H9 (cell line): ENCODE data around the gene FANK1. TPM values are rescaled to one million over a fixed set of nuclear protein-coding genes. Genes with fewer than 3 reads are reported as not detected.

ENCODE experiments used
- DNase-seq: peaks from one replicate; pipeline ENCODE4 v3.0.0-alpha.2; 2017
- H2AFZ ChIP-seq: one replicate; pipeline ENCODE4 v1.6.1; 2013; ENCODE audit warnings: mild to moderate bottlenecking, low read length, control low read depth, moderate library complexity
- H2AK5ac ChIP-seq: 2 replicates; pipeline ENCODE4 v1.6.1; 2013; ENCODE audit warnings: low read length, control low read depth, mixed read lengths; ENCODE audit not compliant: insufficient read length
- H2BK120ac ChIP-seq: one replicate; pipeline ENCODE4 v1.6.1; 2013; ENCODE audit warnings: low read depth, mild to moderate bottlenecking, low read length, control low read depth, inconsistent platforms; ENCODE audit not compliant: poor library complexity, severe bottlenecking
- H2BK12ac ChIP-seq: 2 replicates; pipeline ENCODE4 v1.6.1; 2013; ENCODE audit warnings: low read length, control low read depth, mixed read lengths, low read depth; ENCODE audit not compliant: insufficient read length
- H2BK15ac ChIP-seq: 2 replicates; pipeline ENCODE4 v1.6.1; 2013; ENCODE audit warnings: low read depth, low read length, control low read depth
- H2BK20ac ChIP-seq: one replicate; pipeline ENCODE4 v1.6.1; 2013; ENCODE audit warnings: low read depth, mild to moderate bottlenecking, low read length, control low read depth, inconsistent platforms; ENCODE audit not compliant: poor library complexity, severe bottlenecking
- H2BK5ac ChIP-seq: 2 replicates; pipeline ENCODE4 v1.6.1; 2013; ENCODE audit warnings: low read length, control low read depth, mixed read lengths; ENCODE audit not compliant: insufficient read length
- H3K14ac ChIP-seq: 2 replicates; pipeline ENCODE4 v1.6.1; 2013; ENCODE audit warnings: low read length, control low read depth; ENCODE audit not compliant: insufficient read depth
- H3K18ac ChIP-seq: 2 replicates; pipeline ENCODE4 v1.6.1; 2013; ENCODE audit warnings: low read depth, mild to moderate bottlenecking, mixed read lengths, low read length, control low read depth; ENCODE audit not compliant: insufficient read length
- H3K23ac ChIP-seq: 2 replicates; pipeline ENCODE4 v1.6.1; 2013; ENCODE audit warnings: low read length, control low read depth, mixed read lengths, low read depth; ENCODE audit not compliant: insufficient read length
- H3K23me2 ChIP-seq: 2 replicates; pipeline ENCODE4 v1.6.1; 2013; ENCODE audit warnings: low read depth, mild to moderate bottlenecking, mixed read lengths, low read length, control low read depth; ENCODE audit not compliant: insufficient read length, poor library complexity, severe bottlenecking
- H3K27ac ChIP-seq: 2 replicates; pipeline ENCODE4 v1.5.1; 2013; ENCODE audit warnings: low read length, control low read depth, mixed read lengths, low read depth; ENCODE audit not compliant: insufficient read length
- H3K27me3 ChIP-seq: 2 replicates; pipeline ENCODE4 v1.6.1; 2013; ENCODE audit warnings: low read length, control low read depth, inconsistent platforms; ENCODE audit not compliant: insufficient read depth
- H3K4ac ChIP-seq: 2 replicates; pipeline ENCODE4 v1.6.1; 2013; ENCODE audit warnings: low read depth, mild to moderate bottlenecking, control low read depth, inconsistent platforms, low read length, moderate library complexity
- H3K4me1 ChIP-seq: 2 replicates; pipeline ENCODE4 v1.6.1; 2013; ENCODE audit warnings: low read length, control low read depth, inconsistent platforms; ENCODE audit not compliant: insufficient read depth
- H3K4me2 ChIP-seq: 2 replicates; pipeline ENCODE4 v1.6.1; 2013; ENCODE audit warnings: low read length, control low read depth, mixed read lengths; ENCODE audit not compliant: insufficient read length, insufficient read depth
- H3K56ac ChIP-seq: 2 replicates; pipeline ENCODE4 v1.6.1; 2013; ENCODE audit warnings: low read depth, mild to moderate bottlenecking, mixed read lengths, low read length, control low read depth; ENCODE audit not compliant: insufficient read length
- H3K79me1 ChIP-seq: 2 replicates; pipeline ENCODE4 v1.6.1; 2013; ENCODE audit warnings: low read depth, mild to moderate bottlenecking, moderate library complexity, low read length, control low read depth, inconsistent platforms; ENCODE audit not compliant: insufficient read depth, poor library complexity, severe bottlenecking
- H3K79me2 ChIP-seq: 2 replicates; pipeline ENCODE4 v1.6.1; 2013; ENCODE audit warnings: low read length, control low read depth, inconsistent platforms; ENCODE audit not compliant: insufficient read depth
- H3K9ac ChIP-seq: 2 replicates; pipeline ENCODE4 v1.6.1; 2013; ENCODE audit warnings: low read length, control low read depth, mixed read lengths; ENCODE audit not compliant: insufficient read length; ENCODE audit errors: extremely low read depth
- H3K9me3 ChIP-seq: one replicate; pipeline ENCODE4 v1.6.1; 2013; ENCODE audit warnings: low read depth, low read length, inconsistent platforms; ENCODE audit not compliant: control insufficient read depth
- H3T11ph ChIP-seq: one replicate; pipeline ENCODE4 v1.6.1; 2013; ENCODE audit warnings: mild to moderate bottlenecking, low read length, control low read depth, inconsistent platforms
- H4K20me1 ChIP-seq: one replicate; pipeline ENCODE4 v1.6.1; 2013; ENCODE audit not compliant: control insufficient read depth, insufficient read length, insufficient read depth
- H4K5ac ChIP-seq: 2 replicates; pipeline ENCODE4 v1.6.1; 2013; ENCODE audit warnings: low read depth, mild to moderate bottlenecking, mixed read lengths, low read length, control low read depth; ENCODE audit not compliant: insufficient read length
- H4K8ac ChIP-seq: replicated peaks from 2 replicates; pipeline ENCODE4 v1.6.1; 2013; ENCODE audit warnings: low read length, control low read depth, mixed read lengths, low read depth; ENCODE audit not compliant: insufficient read length
- H4K91ac ChIP-seq: 2 replicates; pipeline ENCODE4 v1.6.1; 2013; ENCODE audit warnings: low read depth, mild to moderate bottlenecking, moderate library complexity, mixed read lengths, low read length, control low read depth; ENCODE audit not compliant: insufficient read length
- H3K27ac Mint-ChIP-seq, 3 experiments: 2 replicates in 2 of 3; 3 replicates in 1 of 3; pipeline ENCODE4 v1.8.0; 2020 to 2021; ENCODE audit warnings: mixed read lengths in 3 of 3, mild to moderate bottlenecking in 1 of 3, moderate library complexity in 1 of 3
- H3K27me3 Mint-ChIP-seq: 2 replicates; pipeline ENCODE4 v1.8.0; 2021; ENCODE audit warnings: low read depth, mild to moderate bottlenecking, moderate library complexity, mixed read lengths
- H3K36me3 Mint-ChIP-seq, 3 experiments: 2 replicates in 2 of 3; 3 replicates in 1 of 3; pipeline ENCODE4 v1.8.0; 2020 to 2021; ENCODE audit warnings: low read depth in 3 of 3, mixed read lengths in 3 of 3; ENCODE audit not compliant: insufficient read depth in 1 of 3
- H3K4me1 Mint-ChIP-seq, 2 experiments: 2 replicates each; pipeline ENCODE4 v1.8.0; 2020; ENCODE audit warnings: mixed read lengths in 2 of 2
- H3K4me3 Mint-ChIP-seq, 2 experiments: 2 replicates in 1 of 2; 3 replicates in 1 of 2; pipeline ENCODE4 v1.8.0; 2020 to 2021; ENCODE audit warnings: mild to moderate bottlenecking in 2 of 2, mixed read lengths in 2 of 2, moderate library complexity in 1 of 2
- H3K9me3 Mint-ChIP-seq, 2 experiments: 2 replicates in 1 of 2; 3 replicates in 1 of 2; pipeline ENCODE4 v1.8.0; 2020; ENCODE audit warnings: mild to moderate bottlenecking in 2 of 2, mixed read lengths in 2 of 2, moderate library complexity in 1 of 2
- CTCF ChIP-seq: fragments of 200-600 bp; sonication (generic); conservative IDR thresholded peaks from 3 replicates; pipeline ENCODE4 v1.8.0; 2021; ENCODE audit warnings: antibody characterized with exemption, mild to moderate bottlenecking
- WGBS: extraction: QIAGEN DNeasy Blood & Tissue Kit; methylation state at CpG from one replicate; pipeline ENCODE4 v1.1.7; 2013; ENCODE audit warnings: missing lambda C conversion rate, low lambda C conversion rate, mixed read lengths; ENCODE audit not compliant: insufficient read length; ENCODE audit errors: extremely low coverage; 5-methylcytosine and 5-hydroxymethylcytosine counted together
- total RNA-seq: library from RNA; stranded (reverse); gene quantifications from 2 replicates; pipeline ENCODE4 v1.2.1, GENCODE V29; 2021

The FANK1 gene
- total RNA-seq, 1 experiment from 2014 or later: 0.68 TPM

DNA sequence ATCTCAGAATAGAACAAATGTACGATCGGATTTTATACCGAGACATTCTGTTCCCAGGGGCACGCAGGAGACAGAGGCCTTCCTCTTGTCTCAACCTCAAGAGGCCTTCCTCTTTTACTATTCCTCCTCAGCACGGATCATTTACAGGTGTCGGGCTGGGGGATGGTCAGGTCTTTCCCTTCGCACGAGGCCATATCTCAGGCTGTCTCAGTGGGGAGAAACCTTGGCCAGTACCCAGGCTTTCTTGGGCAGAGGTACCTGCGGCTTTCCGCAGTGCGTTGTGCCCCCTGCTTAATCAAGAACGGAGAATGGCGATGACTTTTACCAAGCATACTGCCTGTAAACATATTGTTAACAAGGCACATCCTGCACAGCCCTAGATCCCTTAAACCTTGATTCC, 44.2 kb downstream of the FANK1 start:
- Mint-ChIP-seq H3K36me3 (peaks cover 7 to 20% (median 17%) of the 10 kb centered on the region in 3 experiments), H3K9me3 (peaks cover 20 to 26% of the 10 kb centered on the region in 2 experiments), H3K4me1 (no peaks in the 10 kb centered on the region), H3K27me3 (no peaks in the 10 kb centered on the region), H3K27ac (no peak overlapping the region), H3K4me3 (no peak overlapping the region)
- H3K4me2 ChIP-seq: no peak overlapping the region
- no peak overlapping the region for H3K27ac ChIP-seq
- H3K4me1 ChIP-seq: no peaks in the 10 kb centered on the region
- no peak overlapping the region for H3K56ac ChIP-seq
- H3K27me3 ChIP-seq: no peaks in the 10 kb centered on the region
- H2AFZ ChIP-seq: no peak overlapping the region
- H3K23me2 ChIP-seq: no peaks in the 10 kb centered on the region
- H2BK5ac ChIP-seq: no peak overlapping the region
- no peaks in the 10 kb centered on the region for H3K79me1 ChIP-seq
- H3K18ac ChIP-seq: no peak overlapping the region
- no CpG with 5 or more reads among the region's 13 CpGs for WGBS
- no peak for TF ChIP-seq CTCF
- H3T11ph ChIP-seq: no peak overlapping the region
- H3K14ac ChIP-seq: no peak overlapping the region
- H3K9ac ChIP-seq: no peak overlapping the region
- no peak for DNase-seq
- H4K5ac ChIP-seq: no peak overlapping the region
- no peak overlapping the region for H2BK15ac ChIP-seq
- H3K4ac ChIP-seq: no peak overlapping the region
- no peak overlapping the region for H4K91ac ChIP-seq
- H2BK120ac ChIP-seq: no peak overlapping the region
- no peak overlapping the region for H4K8ac ChIP-seq
- no peaks in the 10 kb centered on the region for H3K79me2 ChIP-seq
- no peak overlapping the region for H2BK20ac ChIP-seq
- H4K20me1 ChIP-seq: no peaks in the 10 kb centered on the region
- no peaks in the 10 kb centered on the region for H3K9me3 ChIP-seq
- H2BK12ac ChIP-seq: no peak overlapping the region
- H2AK5ac ChIP-seq: no peak overlapping the region
- H3K23ac ChIP-seq: no peak overlapping the region
